IMR-90 (cell line): ENCODE results near the gene ZFP42. TPM values are rescaled to one million over a fixed set of nuclear protein-coding genes. Genes with fewer than 3 reads are reported as not detected.

ENCODE experiments used
- ATAC-seq: fragments of 200-7000 bp; cut with Tn5 transposase; 2 replicates; pipeline ENCODE4 v1.9.1; 2020; ENCODE audit warnings: low read depth, mild to moderate bottlenecking, moderate library complexity
- BruUV-seq: library from RNA; stranded (reverse); fragments of 400-500 nt; replicated peaks from 2 replicates; lab custom pipeline; 2021; lab: Mats Ljungman, UMichigan
- CTCF ChIA-PET: fragments of 300-600 bp; formaldehyde crosslinking; extraction: SDS; loops from one replicate; lab custom pipeline; 2021; ENCODE audit warnings: antibody characterized with exemption; lab: Yijun Ruan, JAX
- POLR2A ChIA-PET: fragments of 300-600 bp; sonication (Branson Sonifier 250); formaldehyde crosslinking; loops from one replicate; lab custom pipeline; 2022; ENCODE audit warnings: antibody characterized with exemption; ENCODE audit not compliant: unreplicated experiment; lab: Charles Lee
- DNase-seq: peaks from one replicate; pipeline ENCODE4 v3.0.0; 2013
- H2AFZ ChIP-seq: replicated peaks from 2 replicates; pipeline ENCODE3; 2013; ENCODE audit warnings: low read length, mild to moderate bottlenecking; ENCODE audit not compliant: poor library complexity
- H2AK5ac ChIP-seq: 2 replicates; pipeline ENCODE4 v1.6.1; 2013; ENCODE audit warnings: low read depth, low read length, inconsistent platforms
- H2AK9ac ChIP-seq: replicated peaks from 2 replicates; pipeline ENCODE3; 2013; ENCODE audit warnings: mild to moderate bottlenecking, low read depth, low read length, moderate library complexity; ENCODE audit not compliant: poor library complexity
- H2BK120ac ChIP-seq: 2 replicates; pipeline ENCODE4 v1.6.1; 2013; ENCODE audit warnings: low read depth, low read length, inconsistent platforms
- H2BK15ac ChIP-seq: 3 replicates; pipeline ENCODE4 v1.6.1; 2013; ENCODE audit warnings: low read depth, low read length, inconsistent platforms
- H2BK20ac ChIP-seq: 2 replicates; pipeline ENCODE4 v1.6.1; 2013; ENCODE audit warnings: low read depth, mild to moderate bottlenecking, inconsistent platforms, low read length, moderate library complexity
- H2BK5ac ChIP-seq: 2 replicates; pipeline ENCODE4 v1.6.1; 2013; ENCODE audit warnings: mild to moderate bottlenecking, low read depth, low read length, inconsistent platforms; ENCODE audit not compliant: poor library complexity, severe bottlenecking
- H3K14ac ChIP-seq: replicated peaks from 2 replicates; pipeline ENCODE4 v1.6.1; 2013; ENCODE audit warnings: low read depth, low read length, inconsistent platforms
- H3K18ac ChIP-seq: 2 replicates; pipeline ENCODE4 v1.6.1; 2013; ENCODE audit warnings: low read depth, low read length, control low read depth
- H3K23ac ChIP-seq: 2 replicates; pipeline ENCODE4 v1.6.1; 2013; ENCODE audit warnings: low read depth, low read length, inconsistent platforms
- H3K27ac ChIP-seq: 2 replicates; pipeline ENCODE4 v1.5.1; 2013; ENCODE audit warnings: mild to moderate bottlenecking, control low read depth, low read length; ENCODE audit not compliant: insufficient read depth
- H3K27me3 ChIP-seq: 2 replicates; pipeline ENCODE4 v1.6.1; 2013; ENCODE audit warnings: low read length; ENCODE audit not compliant: control insufficient read depth, insufficient read depth
- H3K36me3 ChIP-seq: 2 replicates; pipeline ENCODE4 v1.6.1; 2013; ENCODE audit warnings: low read length, mixed read lengths; ENCODE audit not compliant: control insufficient read depth, insufficient read depth
- H3K4ac ChIP-seq: 2 replicates; pipeline ENCODE4 v1.6.1; 2013; ENCODE audit warnings: low read depth, low read length, inconsistent platforms
- H3K4me1 ChIP-seq: 2 replicates; pipeline ENCODE4 v1.6.1; 2013; ENCODE audit warnings: low read length, mixed read lengths; ENCODE audit not compliant: control insufficient read depth, insufficient read depth
- H3K4me2 ChIP-seq: 2 replicates; pipeline ENCODE4 v1.6.1; 2013; ENCODE audit warnings: low read depth, mild to moderate bottlenecking, control low read depth, low read length, moderate library complexity
- H3K4me3 ChIP-seq: 2 replicates; pipeline ENCODE4 v1.5.1; 2013; ENCODE audit warnings: low read depth, mild to moderate bottlenecking, control low read depth, low read length, moderate library complexity; ENCODE audit not compliant: insufficient read depth
- H3K56ac ChIP-seq: 2 replicates; pipeline ENCODE4 v1.6.1; 2013; ENCODE audit warnings: low read length, inconsistent platforms; ENCODE audit not compliant: insufficient read depth; ENCODE audit errors: extremely low read depth
- H3K79me1 ChIP-seq, 2 experiments: 2 replicates each; pipeline ENCODE4 v1.6.1; 2013; ENCODE audit warnings: low read length in 2 of 2, inconsistent platforms in 1 of 2, low read depth in 1 of 2
- H3K9ac ChIP-seq: 2 replicates; pipeline ENCODE4 v1.6.1; 2013; ENCODE audit warnings: low read depth, low read length, control low read depth
- H3K9me1 ChIP-seq: 2 replicates; pipeline ENCODE4 v1.6.1; 2013; ENCODE audit warnings: low read length, inconsistent platforms; ENCODE audit not compliant: insufficient read depth
- H3K9me3 ChIP-seq: 2 replicates; pipeline ENCODE4 v1.6.1; 2013; ENCODE audit warnings: low read length; ENCODE audit not compliant: control insufficient read depth, insufficient read depth
- H4K20me1 ChIP-seq: 2 replicates; pipeline ENCODE4 v1.6.1; 2013; ENCODE audit warnings: low read length, inconsistent platforms; ENCODE audit not compliant: insufficient read depth
- H4K5ac ChIP-seq: 2 replicates; pipeline ENCODE4 v1.6.1; 2013; ENCODE audit warnings: mild to moderate bottlenecking, low read depth, low read length, control low read depth
- H4K8ac ChIP-seq, 2 experiments: 2 replicates each; pipeline ENCODE4 v1.6.1; 2013; ENCODE audit warnings: low read depth in 2 of 2, low read length in 2 of 2, control low read depth in 1 of 2, inconsistent platforms in 1 of 2
- H4K91ac ChIP-seq: 2 replicates; pipeline ENCODE4 v1.6.1; 2013; ENCODE audit warnings: low read depth, low read length, inconsistent platforms; ENCODE audit not compliant: insufficient read depth
- CEBPB ChIP-seq: IDR thresholded peaks from 2 replicates; pipeline ENCODE4 v1.6.1; 2012; ENCODE audit warnings: low read depth, low read length, improper control_type of control experiment
- CHD1 ChIP-seq: IDR thresholded peaks from 2 replicates; pipeline ENCODE4 v1.6.1; 2012; ENCODE audit warnings: low read depth, low read length, improper control_type of control experiment
- CTCF ChIP-seq: conservative IDR thresholded peaks from 2 replicates; pipeline ENCODE4 v1.5.1; 2012; ENCODE audit warnings: mild to moderate bottlenecking, low read depth, low read length, improper control_type of control experiment
- ELK1 ChIP-seq: fragments of 150-350 bp; IDR thresholded peaks from 2 replicates; pipeline ENCODE4 v1.6.1; 2016; ENCODE audit warnings: low read depth, mild to moderate bottlenecking, low read length, moderate library complexity, borderline replicate concordance
- FOS ChIP-seq: fragments of 150-350 bp; IDR thresholded peaks from 2 replicates; pipeline ENCODE4 v1.6.1; 2016; ENCODE audit warnings: low read depth, low read length
- MAZ ChIP-seq: IDR thresholded peaks from 2 replicates; pipeline ENCODE4 v1.6.1; 2012; ENCODE audit warnings: low read depth, mild to moderate bottlenecking, low read length, improper control_type of control experiment, moderate library complexity, borderline replicate concordance
- NFE2L2 ChIP-seq: fragments of 150-350 bp; IDR thresholded peaks from 2 replicates; pipeline ENCODE4 v1.6.1; 2016; ENCODE audit warnings: low read depth, mild to moderate bottlenecking, low read length
- POLR2A ChIP-seq: IDR thresholded peaks from 2 replicates; pipeline ENCODE4 v1.6.1; 2012; ENCODE audit warnings: mild to moderate bottlenecking, low read depth, low read length
- RAD21 ChIP-seq: IDR thresholded peaks from 2 replicates; pipeline ENCODE4 v1.6.1; 2012; ENCODE audit warnings: low read length, improper control_type of control experiment
- RCOR1 ChIP-seq: IDR thresholded peaks from 2 replicates; pipeline ENCODE4 v1.6.1; 2012; ENCODE audit warnings: mild to moderate bottlenecking, low read length, improper control_type of control experiment; ENCODE audit not compliant: insufficient replicate concordance
- RFX5 ChIP-seq: IDR thresholded peaks from 2 replicates; pipeline ENCODE4 v1.8.0; 2012; ENCODE audit warnings: low read depth, mild to moderate bottlenecking, low read length, moderate library complexity
- SMC3 ChIP-seq: fragments of 150-350 bp; IDR thresholded peaks from 2 replicates; pipeline ENCODE4 v1.6.1; 2016; ENCODE audit warnings: low read depth, mild to moderate bottlenecking, antibody characterized with exemption, low read length, moderate library complexity
- USF2 ChIP-seq: fragments of 150-350 bp; IDR thresholded peaks from 2 replicates; pipeline ENCODE4 v1.6.1; 2017; ENCODE audit warnings: mild to moderate bottlenecking, antibody characterized with exemption, low read length, low read depth
- WGBS, 2 experiments: methylation state at CpG; one replicate each; pipeline versions ENCODE4 v1.1.5 to v1.1.7; 2013; ENCODE audit warnings: missing lambda C conversion rate in 2 of 2; ENCODE audit not compliant: insufficient read length in 1 of 2; ENCODE audit errors: extremely low coverage in 2 of 2; 5-methylcytosine and 5-hydroxymethylcytosine counted together
- dilution Hi-C: fragments of 300-500 bp; cut with HindIII; formaldehyde crosslinking; loops from one replicate; pipeline ENCODE4 v1.14.3; 2018; ENCODE audit warnings: low sequenced_read_pairs; ENCODE audit not compliant: unreplicated experiment
- in situ Hi-C: fragments of 300-500 bp; cut with MboI; formaldehyde crosslinking; loops from 3 replicates; pipeline ENCODE4 v1.14.3; 2019; ENCODE audit warnings: low sequenced_read_pairs, inconsistent platforms, mixed read lengths
- intact Hi-C: fragments of 100-400 bp; cut with micrococcal nuclease; formaldehyde crosslinking; loops from 2 replicates; pipeline ENCODE4 v1.10.0; 2022
- polyA plus RNA-seq, 3 experiments: library from polyadenylated mRNA; depleted of rRNA; stranded (reverse); fragments of >200 nt; gene quantifications; 2 replicates each; pipeline ENCODE4 v1.2.3, GENCODE V29; 2012; ENCODE audit warnings: low replicate concordance in 1 of 3
- total RNA-seq: library from RNA; depleted of rRNA; stranded (reverse); fragments of >200 nt; gene quantifications from 2 replicates; pipeline ENCODE4 v1.2.3, GENCODE V29; 2012

ZFP42 gene
- total and polyA plus RNA-seq, 2 of the 4 experiments (the other 2 are of a cell fraction): not detected

GRCh38 chr4:188046657-188047056, 51.1 kb downstream of the ZFP42 start:
- ATAC-seq: no peak
- CTCF ChIA-PET: interaction anchor here (0.6 to 0.9 kb wide), 2 partner anchors 220 to 1240 kb away, joined by 3 to 4 read pairs; no protein-coding TSS in a partner anchor
- dilution Hi-C loops: no loop called here

More at GRCh38 chr4:188046657-188047056, 51.1 kb downstream of the ZFP42 start:
- Histone ChIP-seq H4K8ac (no peak overlapping the region), H3K56ac (no peak overlapping the region), H3K9ac (no peak overlapping the region), H3K4me2 (no peak overlapping the region), H3K9me3 (peaks cover under 1% of the 10 kb centered on the region; the same call in 1 of the 2 replicates), H3K18ac (no peak overlapping the region), H3K14ac (no peak overlapping the region), H4K20me1 (no peaks in the 10 kb centered on the region), H4K91ac (no peak overlapping the region), H2BK20ac (no peak overlapping the region), H3K4ac (no peak overlapping the region), H3K4me3 (no peak overlapping the region), H3K27me3 (no peaks in the 10 kb centered on the region), H2BK15ac (no peak overlapping the region), H2AK9ac (no peak overlapping the region), H3K23ac (no peak overlapping the region), H3K9me1 (no peaks in the 10 kb centered on the region), H2AK5ac (no peak overlapping the region), H2BK120ac (no peak overlapping the region), H2BK5ac (no peak overlapping the region), H3K4me1 (no peaks in the 10 kb centered on the region), H2AFZ (no peak overlapping the region), H3K36me3 (no peaks in the 10 kb centered on the region), H3K27ac (no peak overlapping the region), H4K5ac (no peak overlapping the region), H3K79me1 (no peaks in the 10 kb centered on the region)
- BruUV-seq: no TSS peak
- TF ChIP-seq POLR2A (no peak), RFX5 (no peak), NFE2L2 (no peak), CHD1 (no peak), CEBPB (no peak), RCOR1 (no peak), MAZ (no peak), USF2 (no peak), CTCF (no peak), SMC3 (no peak), RAD21 (no peak), ELK1 (no peak), FOS (no peak)
- WGBS, 2 experiments: no CpG with 5 or more reads among the region's 3 CpGs
- POLR2A ChIA-PET: no interaction called here
- intact Hi-C loops: no loop called here
- in situ Hi-C loops: no loop called here
- no peak for DNase-seq
